ENCODE data around the gene PSMD9.
"Not testable (repeated sequence)": the region's sequence is repeated elsewhere in the genome, so short reads cannot be mapped to it uniquely, and the experiment has no call there.

The PSMD9 gene

GRCh38 chr12:121925358-121925695 lies 36.7 kb downstream of the PSMD9 start:
- H3K4me1 ChIP-seq (ENCODE audit: control insufficient read depth, insufficient read depth, low read length, poor library complexity, severe bottlenecking) = peaks cover 24% of the 10 kb centered on the region
- 72 to 78% methylated on average over 6 of the region's 7 CpGs for WGBS, 2 experiments (ENCODE audit: insufficient coverage in 2 of 2)
- peaks cover 2% of the 10 kb centered on the region for H3K36me3 ChIP-seq (ENCODE audit: control insufficient read depth, insufficient read depth, low read length)
- peak overlapping the region; percentile 75 for H3K27ac ChIP-seq (ENCODE audit: low read depth, low read length, severe bottlenecking)
- H3K4me3 ChIP-seq (ENCODE audit: extremely low read depth, insufficient read depth, low read length, poor library complexity, severe bottlenecking) = no peak overlapping the region
- no peaks in the 10 kb centered on the region for H3K9me3 ChIP-seq (ENCODE audit: control insufficient read depth, low read length)

- H3K36me3 ChIP-seq (ENCODE audit: control insufficient read depth, insufficient read depth, low read length) = peaks cover 2% of the 10 kb centered on the region
- H3K4me1 ChIP-seq (ENCODE audit: control insufficient read depth, insufficient read depth, low read length, poor library complexity, severe bottlenecking) = peaks cover 28% of the 10 kb centered on the region
- no peak overlapping the region for H3K27ac ChIP-seq (ENCODE audit: low read depth, low read length, severe bottlenecking)
- H3K9me3 ChIP-seq (ENCODE audit: control insufficient read depth, low read length) = no peaks in the 10 kb centered on the region
- 66 to 70% methylated on average over 5 of the region's 7 CpGs for WGBS, 2 experiments (ENCODE audit: insufficient coverage in 2 of 2)
- no peak overlapping the region for H3K4me3 ChIP-seq (ENCODE audit: extremely low read depth, insufficient read depth, low read length, poor library complexity, severe bottlenecking)
These were observed 38.5 kb downstream of the PSMD9 start for GRCh38 chr12:121926874-121927706.

- H3K36me3 ChIP-seq (ENCODE audit: control insufficient read depth, insufficient read depth, low read length) = peaks cover 2% of the 10 kb centered on the region
- peaks cover 28% of the 10 kb centered on the region for H3K4me1 ChIP-seq (ENCODE audit: control insufficient read depth, insufficient read depth, low read length, poor library complexity, severe bottlenecking)
- H3K9me3 ChIP-seq (ENCODE audit: control insufficient read depth, low read length) = no peaks in the 10 kb centered on the region
- WGBS, 2 experiments (ENCODE audit: insufficient coverage in 2 of 2) = 73 to 82% methylated on average over 3 to 5 of the region's 5 CpGs
- H3K4me3 ChIP-seq (ENCODE audit: extremely low read depth, insufficient read depth, low read length, poor library complexity, severe bottlenecking) = no peak overlapping the region
- H3K27ac ChIP-seq (ENCODE audit: low read depth, low read length, severe bottlenecking) = no peak overlapping the region
These were observed 39.2 kb downstream of the PSMD9 start for GRCh38 chr12:121927813-121928212.

GRCh38 chr12:121929545-121929944 lies 41.0 kb downstream of the PSMD9 start:
- 92 to 94% methylated on average over 5 to 6 of the region's 7 CpGs for WGBS, 2 experiments (ENCODE audit: insufficient coverage in 2 of 2)
- H3K27ac ChIP-seq (ENCODE audit: low read depth, low read length, severe bottlenecking); H3K9me3 ChIP-seq (ENCODE audit: control insufficient read depth, low read length); H3K4me3 ChIP-seq (ENCODE audit: extremely low read depth, insufficient read depth, low read length, poor library complexity, severe bottlenecking); H3K36me3 ChIP-seq (ENCODE audit: control insufficient read depth, insufficient read depth, low read length): not testable (repeated sequence)
- peaks cover 35% of the 10 kb centered on the region for H3K4me1 ChIP-seq (ENCODE audit: control insufficient read depth, insufficient read depth, low read length, poor library complexity, severe bottlenecking)

GRCh38 chr12:121930862-121931261 lies 42.3 kb downstream of the PSMD9 start:
- no peak overlapping the region for H3K4me3 ChIP-seq (ENCODE audit: extremely low read depth, insufficient read depth, low read length, poor library complexity, severe bottlenecking)
- WGBS, 2 experiments (ENCODE audit: insufficient coverage in 2 of 2) = 90% methylated on average over 2 of the region's 4 CpGs; no CpG with 5 or more reads in 1 of the 2 experiments
- no peak overlapping the region for H3K27ac ChIP-seq (ENCODE audit: low read depth, low read length, severe bottlenecking)
- peaks cover 22% of the 10 kb centered on the region for H3K4me1 ChIP-seq (ENCODE audit: control insufficient read depth, insufficient read depth, low read length, poor library complexity, severe bottlenecking)
- H3K36me3 ChIP-seq (ENCODE audit: control insufficient read depth, insufficient read depth, low read length) = peaks cover 8% of the 10 kb centered on the region
- no peaks in the 10 kb centered on the region for H3K9me3 ChIP-seq (ENCODE audit: control insufficient read depth, low read length)

- WGBS, 2 experiments (ENCODE audit: insufficient coverage in 2 of 2) = 100% methylated on average over 1 to 2 of the region's 3 CpGs
- Histone ChIP-seq H3K4me1 (ENCODE audit: control insufficient read depth, insufficient read depth, low read length, poor library complexity, severe bottlenecking) (peaks cover 19% of the 10 kb centered on the region), H3K36me3 (ENCODE audit: control insufficient read depth, insufficient read depth, low read length) (peaks cover 10% of the 10 kb centered on the region), H3K4me3 (ENCODE audit: extremely low read depth, insufficient read depth, low read length, poor library complexity, severe bottlenecking) (no peak overlapping the region), H3K27ac (ENCODE audit: low read depth, low read length, severe bottlenecking) (no peak overlapping the region), H3K9me3 (ENCODE audit: control insufficient read depth, low read length) (no peaks in the 10 kb centered on the region)
These were observed 43.6 kb downstream of the PSMD9 start for GRCh38 chr12:121932176-121932536.

- H3K4me1 ChIP-seq (ENCODE audit: control insufficient read depth, insufficient read depth, low read length, poor library complexity, severe bottlenecking) = peaks cover 13% of the 10 kb centered on the region
- H3K36me3 ChIP-seq (ENCODE audit: control insufficient read depth, insufficient read depth, low read length) = peaks cover 10% of the 10 kb centered on the region
- H3K9me3 ChIP-seq (ENCODE audit: control insufficient read depth, low read length) = peaks cover 3% of the 10 kb centered on the region
- WGBS, 2 experiments (ENCODE audit: insufficient coverage in 2 of 2) = 93 to 98% methylated on average over 4 of the region's 4 CpGs
- H3K27ac ChIP-seq (ENCODE audit: low read depth, low read length, severe bottlenecking) = peak overlapping the region; percentile 64
- H3K4me3 ChIP-seq (ENCODE audit: extremely low read depth, insufficient read depth, low read length, poor library complexity, severe bottlenecking) = no peak overlapping the region
These were observed 44.4 kb downstream of the PSMD9 start for GRCh38 chr12:121932914-121933521.

- Histone ChIP-seq H3K36me3 (ENCODE audit: control insufficient read depth, insufficient read depth, low read length) (peaks cover 10% of the 10 kb centered on the region), H3K9me3 (ENCODE audit: control insufficient read depth, low read length) (peaks cover 3% of the 10 kb centered on the region), H3K4me3 (ENCODE audit: extremely low read depth, insufficient read depth, low read length, poor library complexity, severe bottlenecking) (no peak overlapping the region), H3K27ac (ENCODE audit: low read depth, low read length, severe bottlenecking) (peak overlapping the region; percentile 64), H3K4me1 (ENCODE audit: control insufficient read depth, insufficient read depth, low read length, poor library complexity, severe bottlenecking) (peaks cover 12% of the 10 kb centered on the region)
- 80 to 82% methylated on average over 13 to 16 of the region's 17 CpGs for WGBS, 2 experiments (ENCODE audit: insufficient coverage in 2 of 2)
These were observed 45.1 kb downstream of the PSMD9 start for GRCh38 chr12:121933522-121934308.

- Histone ChIP-seq H3K36me3 (ENCODE audit: control insufficient read depth, insufficient read depth, low read length) (peaks cover 10% of the 10 kb centered on the region), H3K4me3 (ENCODE audit: extremely low read depth, insufficient read depth, low read length, poor library complexity, severe bottlenecking) (no peak overlapping the region)
- WGBS, 2 experiments (ENCODE audit: insufficient coverage in 2 of 2) = 100% methylated on average over 2 of the region's 2 CpGs
These were observed 45.7 kb downstream of the PSMD9 start for GRCh38 chr12:121934309-121934664.

GRCh38 chr12:121937654-121938053 lies 49.1 kb downstream of the PSMD9 start:
- Histone ChIP-seq H3K4me1 (ENCODE audit: control insufficient read depth, insufficient read depth, low read length, poor library complexity, severe bottlenecking) (peaks cover 12% of the 10 kb centered on the region), H3K9me3 (ENCODE audit: control insufficient read depth, low read length) (peaks cover 3% of the 10 kb centered on the region)
- WGBS, 2 experiments (ENCODE audit: insufficient coverage in 2 of 2) = 90 to 100% methylated on average over 4 to 7 of the region's 7 CpGs

More at GRCh38 chr12:121934309-121934664, 45.7 kb downstream of the PSMD9 start:
- Histone ChIP-seq H3K9me3 (ENCODE audit: control insufficient read depth, low read length) (peaks cover 3% of the 10 kb centered on the region), H3K27ac (ENCODE audit: low read depth, low read length, severe bottlenecking) (peak overlapping the region; percentile 64), H3K4me1 (ENCODE audit: control insufficient read depth, insufficient read depth, low read length, poor library complexity, severe bottlenecking) (peaks cover 12% of the 10 kb centered on the region)

More at GRCh38 chr12:121937654-121938053, 49.1 kb downstream of the PSMD9 start:
- no peak overlapping the region for H3K4me3 ChIP-seq (ENCODE audit: extremely low read depth, insufficient read depth, low read length, poor library complexity, severe bottlenecking)
- peaks cover 10% of the 10 kb centered on the region for H3K36me3 ChIP-seq (ENCODE audit: control insufficient read depth, insufficient read depth, low read length)
- H3K27ac ChIP-seq (ENCODE audit: low read depth, low read length, severe bottlenecking) = no peak overlapping the region

Data from mesodermal cell (in vitro differentiated cells).